Epithelial cell of proximal tubule (primary cell): ENCODE data around the gene IGF2R. TPM values are rescaled to one million over a fixed set of nuclear protein-coding genes. Genes with fewer than 3 reads are reported as not detected.

Experiments used
- DNase-seq: peaks from one replicate; pipeline ENCODE4 v3.0.0-alpha.2; 2011; ENCODE audit warnings: low read depth
- H3K4me3 ChIP-seq: 2 replicates; pipeline ENCODE4 v1.5.1; 2011; ENCODE audit warnings: low read depth, mild to moderate bottlenecking, low read length
- total RNA-seq: library from RNA; depleted of rRNA; stranded (reverse); fragments of >200 nt; gene quantifications from 2 replicates; pipeline ENCODE4 v1.2.3, GENCODE V29; 2015
- TF ChIP-seq, protein P1 (sequence below): conservative IDR thresholded peaks from 2 replicates; pipeline ENCODE4 v1.5.1; 2012; ENCODE audit warnings: low read depth, mild to moderate bottlenecking, low read length

The IGF2R gene
- total RNA-seq, 1 donor from 2014 or later = 50.8 TPM

DNA sequence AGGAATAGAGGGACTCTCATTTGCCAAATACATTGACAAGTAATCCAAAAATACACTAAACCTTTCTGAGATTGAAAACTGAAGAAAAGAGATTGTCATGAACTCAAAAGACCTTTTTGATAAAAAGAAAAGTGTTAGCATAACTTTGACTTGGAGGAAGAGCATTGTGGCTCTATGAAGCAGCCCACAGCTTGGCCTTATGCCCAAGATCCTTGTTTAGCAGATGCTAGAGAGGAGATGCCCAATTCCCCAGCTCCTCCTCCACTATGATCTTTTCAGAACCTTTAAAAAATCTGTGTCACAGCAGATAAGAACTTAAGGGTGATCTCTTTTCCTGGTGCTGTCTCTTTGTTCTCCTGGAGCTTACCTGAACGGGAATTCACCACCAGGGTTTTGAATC, 35.8 kb upstream of the IGF2R start:
- no peak for DNase-seq
- TF ChIP-seq, protein P1, sequence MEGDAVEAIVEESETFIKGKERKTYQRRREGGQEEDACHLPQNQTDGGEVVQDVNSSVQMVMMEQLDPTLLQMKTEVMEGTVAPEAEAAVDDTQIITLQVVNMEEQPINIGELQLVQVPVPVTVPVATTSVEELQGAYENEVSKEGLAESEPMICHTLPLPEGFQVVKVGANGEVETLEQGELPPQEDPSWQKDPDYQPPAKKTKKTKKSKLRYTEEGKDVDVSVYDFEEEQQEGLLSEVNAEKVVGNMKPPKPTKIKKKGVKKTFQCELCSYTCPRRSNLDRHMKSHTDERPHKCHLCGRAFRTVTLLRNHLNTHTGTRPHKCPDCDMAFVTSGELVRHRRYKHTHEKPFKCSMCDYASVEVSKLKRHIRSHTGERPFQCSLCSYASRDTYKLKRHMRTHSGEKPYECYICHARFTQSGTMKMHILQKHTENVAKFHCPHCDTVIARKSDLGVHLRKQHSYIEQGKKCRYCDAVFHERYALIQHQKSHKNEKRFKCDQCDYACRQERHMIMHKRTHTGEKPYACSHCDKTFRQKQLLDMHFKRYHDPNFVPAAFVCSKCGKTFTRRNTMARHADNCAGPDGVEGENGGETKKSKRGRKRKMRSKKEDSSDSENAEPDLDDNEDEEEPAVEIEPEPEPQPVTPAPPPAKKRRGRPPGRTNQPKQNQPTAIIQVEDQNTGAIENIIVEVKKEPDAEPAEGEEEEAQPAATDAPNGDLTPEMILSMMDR = no peak
- no peak overlapping the region for H3K4me3 ChIP-seq

DNA sequence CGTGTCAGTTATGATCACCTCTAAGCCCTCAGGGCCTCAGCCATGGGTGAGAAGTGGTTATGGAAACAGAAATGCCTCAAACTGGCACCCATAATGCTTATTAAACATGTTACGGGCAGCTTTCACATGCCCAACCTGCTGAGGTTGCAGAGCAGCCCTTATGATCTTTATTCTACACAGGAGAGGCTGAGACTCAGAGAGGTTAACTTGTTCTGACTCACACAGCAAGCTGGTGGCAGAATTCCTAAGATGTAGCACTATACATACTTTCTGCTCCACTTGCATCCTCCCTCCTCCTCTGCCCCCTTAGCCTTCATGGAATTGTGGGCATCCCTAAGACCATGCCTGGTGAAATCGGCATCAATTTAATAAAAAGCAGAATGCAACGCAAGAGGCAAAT, 34.7 kb upstream of the IGF2R start:
- DNase-seq = no peak
- TF ChIP-seq, protein P1 = no peak
- H3K4me3 ChIP-seq = no peak overlapping the region

DNA sequence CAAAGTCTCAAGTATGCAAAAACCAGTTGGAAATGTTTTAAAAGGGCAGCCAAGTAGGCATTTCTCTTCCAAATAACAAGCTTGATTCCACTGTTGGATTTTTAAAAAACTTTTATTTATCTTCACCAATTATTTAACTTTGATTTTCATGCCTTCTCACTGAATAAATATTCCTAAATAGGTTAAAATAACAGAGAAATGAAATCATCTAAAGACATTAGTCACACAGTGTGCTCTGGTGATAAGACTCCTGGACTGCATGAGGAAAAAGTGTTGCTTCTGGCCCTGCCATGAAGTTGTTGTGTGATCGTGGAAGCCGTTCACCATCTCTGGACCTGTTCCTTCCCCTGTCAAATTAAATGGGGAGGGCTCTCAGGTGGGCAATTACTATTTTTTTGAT, 33.8 kb upstream of the IGF2R start:
- TF ChIP-seq, protein P1 = no peak
- no peak overlapping the region for H3K4me3 ChIP-seq
- DNase-seq = no peak

DNA sequence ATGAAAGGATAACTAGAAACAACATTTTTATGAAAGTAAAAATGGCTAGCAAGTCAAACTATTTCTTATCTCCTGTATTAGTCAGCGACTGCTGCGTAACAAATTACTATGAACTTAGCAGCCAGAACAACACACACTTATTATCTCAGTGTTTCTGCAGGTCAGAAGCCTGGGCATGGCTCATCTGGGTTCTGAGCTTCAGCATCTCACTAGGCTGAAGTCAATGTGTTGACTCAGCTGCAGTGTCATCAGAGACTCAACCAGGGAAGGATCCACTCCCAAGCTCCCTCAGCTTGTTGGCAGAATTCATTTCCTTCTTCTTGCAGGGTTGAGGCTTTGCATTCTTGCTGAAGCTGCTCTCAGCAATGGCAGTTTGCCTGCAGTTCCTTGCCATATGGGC, 33.2 kb upstream of the IGF2R start:
- DNase-seq = no peak
- TF ChIP-seq, protein P1 = no peak

DNA sequence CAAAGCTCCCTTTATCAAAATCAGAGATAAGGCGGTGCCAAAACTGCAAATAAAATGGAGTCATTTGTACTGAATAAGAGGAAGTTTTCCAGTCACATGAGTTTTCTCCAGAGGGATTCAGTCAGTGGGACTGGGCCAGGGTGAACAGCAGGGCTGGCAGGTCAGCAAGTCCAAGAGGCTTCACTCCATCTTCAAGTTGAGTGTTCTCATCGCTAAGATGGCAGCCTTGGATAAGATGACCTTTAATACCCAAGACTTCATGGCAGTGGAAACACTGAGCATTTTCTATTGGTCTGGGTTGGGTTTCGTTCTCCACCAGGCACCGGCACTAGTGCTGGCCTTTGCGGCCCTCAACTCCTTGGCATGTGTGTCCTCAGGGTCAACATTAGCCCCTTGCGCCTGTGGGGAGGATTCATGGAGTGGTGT, 29.3 kb upstream of the IGF2R start:
- TF ChIP-seq, protein P1 = no peak
- no peak overlapping the region for H3K4me3 ChIP-seq
- DNase-seq = no peak

More for the DNA sequence above, 33.2 kb upstream of the IGF2R start:
- H3K4me3 ChIP-seq = no peak overlapping the region

DNA sequence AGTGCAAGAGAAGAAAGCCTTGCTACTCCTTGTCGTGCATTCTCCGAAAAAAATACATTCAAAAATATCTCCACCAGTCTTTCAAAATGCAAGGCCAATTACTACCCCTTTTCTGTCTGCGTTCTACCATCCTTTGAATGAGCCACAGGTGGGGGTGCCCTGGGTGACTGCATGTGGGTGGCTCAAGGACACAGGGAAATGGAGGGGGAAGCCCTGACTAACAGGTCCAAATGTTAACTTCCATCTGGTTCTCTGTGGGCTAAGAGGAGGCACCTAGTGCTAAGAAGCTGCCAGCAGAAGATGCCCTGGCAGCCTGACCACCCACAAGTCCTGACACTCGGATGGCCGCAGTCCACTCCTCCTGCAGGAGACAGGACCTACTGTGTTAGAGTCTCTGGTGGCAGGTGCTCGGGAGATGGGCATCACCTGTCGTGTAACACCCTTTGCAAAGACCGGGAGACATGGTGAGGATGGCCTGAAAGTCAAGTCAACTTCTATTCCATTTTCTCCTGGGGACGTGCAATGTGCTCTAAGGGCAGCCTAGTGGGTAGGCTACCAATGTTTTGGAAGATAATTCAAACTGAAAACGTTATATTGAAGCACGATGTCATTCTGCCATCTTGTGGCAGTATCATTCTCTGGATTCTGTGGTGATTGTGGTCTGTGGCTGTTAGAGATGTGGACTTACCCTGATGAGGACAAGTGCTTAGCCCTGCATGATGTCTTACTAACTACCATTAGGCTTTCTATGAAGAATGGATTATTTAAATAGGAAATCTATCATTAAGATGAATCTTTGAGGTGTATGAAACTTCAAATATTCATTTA, 27.4 kb upstream of the IGF2R start:
- H3K4me3 ChIP-seq = no peak overlapping the region
- TF ChIP-seq, protein P1 = peak; percentile 61
- DNase-seq = peak; percentile 7
